ENCODE data around the gene CCL18. TPM values are rescaled to one million over a fixed set of nuclear protein-coding genes. Genes with fewer than 3 reads are reported as not detected.

The CCL18 gene
- total RNA-seq, 1 experiment from 2014 or later: not detected

DNA sequence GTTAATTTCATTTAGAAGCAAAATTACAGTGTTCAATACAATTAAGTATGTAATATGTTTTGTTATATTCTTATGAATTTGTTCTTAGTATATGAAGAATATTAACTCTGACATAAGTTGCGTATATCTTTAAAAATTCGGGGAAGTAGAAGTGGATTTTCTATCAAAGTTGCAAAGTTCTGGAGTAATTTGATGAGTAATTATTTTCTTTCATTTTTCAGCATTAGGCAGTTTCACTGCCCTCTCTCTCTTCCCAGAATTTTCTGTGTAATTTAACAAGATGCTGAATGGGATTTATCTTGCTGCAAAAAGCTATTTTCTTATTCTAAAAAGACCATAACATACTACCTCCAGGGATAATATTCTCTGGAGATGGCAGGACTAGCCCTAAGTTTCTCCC, 8.9 kb upstream of the CCL18 start:
- H3K9me3 ChIP-seq (ENCODE audit: low read depth, low read length, poor library complexity, severe bottlenecking): no peaks in the 10 kb centered on the region
- H3K4me1 ChIP-seq (ENCODE audit: insufficient read depth, low read length, poor library complexity, severe bottlenecking): no peaks in the 10 kb centered on the region
- CTCF ChIA-PET: no interaction called here
- no peaks in the 10 kb centered on the region for H3K27me3 ChIP-seq (replicated peaks; ENCODE audit: insufficient read depth, low read depth, low read length, poor library complexity)
- no peak overlapping the region for H3K4me3 ChIP-seq (ENCODE audit: low read depth, low read length, poor library complexity, severe bottlenecking)
- no peaks in the 10 kb centered on the region for H3K36me3 ChIP-seq (ENCODE audit: insufficient read depth, low read length, poor library complexity, severe bottlenecking)
- intact Hi-C loops (cut with micrococcal nuclease; ENCODE audit: unreplicated experiment): no loop called here
- H3K27ac ChIP-seq (ENCODE audit: low read depth, low read length, poor library complexity, severe bottlenecking): no peak overlapping the region
- POLR2A ChIA-PET (ENCODE audit: low non-redundant PET): no interaction called here
- DNase-seq (ENCODE audit: low spot score): no peak
- TF ChIP-seq, protein P1, sequence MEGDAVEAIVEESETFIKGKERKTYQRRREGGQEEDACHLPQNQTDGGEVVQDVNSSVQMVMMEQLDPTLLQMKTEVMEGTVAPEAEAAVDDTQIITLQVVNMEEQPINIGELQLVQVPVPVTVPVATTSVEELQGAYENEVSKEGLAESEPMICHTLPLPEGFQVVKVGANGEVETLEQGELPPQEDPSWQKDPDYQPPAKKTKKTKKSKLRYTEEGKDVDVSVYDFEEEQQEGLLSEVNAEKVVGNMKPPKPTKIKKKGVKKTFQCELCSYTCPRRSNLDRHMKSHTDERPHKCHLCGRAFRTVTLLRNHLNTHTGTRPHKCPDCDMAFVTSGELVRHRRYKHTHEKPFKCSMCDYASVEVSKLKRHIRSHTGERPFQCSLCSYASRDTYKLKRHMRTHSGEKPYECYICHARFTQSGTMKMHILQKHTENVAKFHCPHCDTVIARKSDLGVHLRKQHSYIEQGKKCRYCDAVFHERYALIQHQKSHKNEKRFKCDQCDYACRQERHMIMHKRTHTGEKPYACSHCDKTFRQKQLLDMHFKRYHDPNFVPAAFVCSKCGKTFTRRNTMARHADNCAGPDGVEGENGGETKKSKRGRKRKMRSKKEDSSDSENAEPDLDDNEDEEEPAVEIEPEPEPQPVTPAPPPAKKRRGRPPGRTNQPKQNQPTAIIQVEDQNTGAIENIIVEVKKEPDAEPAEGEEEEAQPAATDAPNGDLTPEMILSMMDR (conservative IDR thresholded peaks at IDR 0.05; ENCODE audit: low read depth, low read length): no peak
- no TSS peak for BruUV-seq (replicated peaks)

DNA sequence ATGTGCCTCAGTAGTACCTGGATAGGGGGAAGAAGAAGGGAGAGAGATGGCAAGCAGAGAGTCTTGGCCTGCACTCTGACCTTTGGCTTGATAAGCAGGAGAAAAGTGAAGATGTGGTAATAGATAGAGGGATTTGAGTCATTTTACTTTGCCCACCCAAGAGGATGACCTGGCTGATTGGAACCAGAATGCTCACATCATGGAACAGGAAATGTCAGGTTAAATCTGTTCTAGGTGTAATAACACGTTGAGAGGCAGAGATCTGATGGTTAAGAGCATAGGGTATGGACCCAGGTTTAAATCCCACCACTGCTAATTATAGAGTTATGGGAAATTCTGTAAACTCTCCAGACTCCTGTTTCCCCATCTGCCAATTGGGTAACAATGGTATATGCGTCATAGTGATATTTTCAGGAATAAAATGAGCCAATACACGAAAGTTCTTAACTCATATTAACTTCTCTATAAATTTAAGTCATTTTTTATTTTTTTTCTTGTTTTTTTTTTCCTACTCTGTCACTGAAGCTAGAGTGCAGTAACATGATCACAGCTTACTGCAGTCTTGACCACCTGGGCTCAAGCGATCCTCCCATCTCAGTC, 8.1 kb upstream of the CCL18 start:
- POLR2A ChIA-PET (ENCODE audit: low non-redundant PET): no interaction called here
- no peak overlapping the region for H3K4me3 ChIP-seq (ENCODE audit: low read depth, low read length, poor library complexity, severe bottlenecking)
- H3K9me3 ChIP-seq (ENCODE audit: low read depth, low read length, poor library complexity, severe bottlenecking): no peaks in the 10 kb centered on the region
- no peak overlapping the region for H3K27ac ChIP-seq (ENCODE audit: low read depth, low read length, poor library complexity, severe bottlenecking)
- no TSS peak for BruUV-seq (replicated peaks)
- H3K27me3 ChIP-seq (replicated peaks; ENCODE audit: insufficient read depth, low read depth, low read length, poor library complexity): no peaks in the 10 kb centered on the region
- H3K4me1 ChIP-seq (ENCODE audit: insufficient read depth, low read length, poor library complexity, severe bottlenecking): no peaks in the 10 kb centered on the region
- CTCF ChIA-PET: no interaction called here
- intact Hi-C loops (cut with micrococcal nuclease; ENCODE audit: unreplicated experiment): no loop called here
- no peaks in the 10 kb centered on the region for H3K36me3 ChIP-seq (ENCODE audit: insufficient read depth, low read length, poor library complexity, severe bottlenecking)
- no peak for DNase-seq (ENCODE audit: low spot score)
- no peak for TF ChIP-seq EZH2 (IDR thresholded peaks at IDR 0.05; ENCODE audit: borderline replicate concordance, low read depth, low read length, poor library complexity, severe bottlenecking)
- TF ChIP-seq, protein P1 (conservative IDR thresholded peaks at IDR 0.05; ENCODE audit: low read depth, low read length): no peak

DNA sequence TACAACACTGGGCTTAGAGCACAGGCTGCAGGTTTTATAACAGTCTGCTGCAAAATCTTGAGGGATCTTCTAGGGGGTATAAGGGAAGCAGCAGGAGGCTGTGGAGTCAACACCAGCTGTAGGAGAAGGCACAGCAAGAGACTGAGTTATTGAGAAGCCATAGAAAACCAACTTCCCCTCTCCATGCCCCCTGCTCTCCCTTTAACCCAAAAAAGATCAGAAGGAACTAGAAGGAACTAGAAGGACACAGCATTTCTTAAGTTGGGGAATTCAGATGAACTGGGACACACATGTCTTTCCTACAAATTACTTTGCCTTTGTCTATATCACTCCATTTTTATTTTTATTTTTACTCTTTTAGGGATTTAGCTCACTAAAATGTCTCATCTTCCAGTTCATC, 6.2 kb upstream of the CCL18 start:
- H3K36me3 ChIP-seq (ENCODE audit: insufficient read depth, low read length, poor library complexity, severe bottlenecking): no peaks in the 10 kb centered on the region
- TF ChIP-seq, protein P1 (conservative IDR thresholded peaks at IDR 0.05; ENCODE audit: low read depth, low read length): no peak
- TF ChIP-seq EZH2 (IDR thresholded peaks at IDR 0.05; ENCODE audit: borderline replicate concordance, low read depth, low read length, poor library complexity, severe bottlenecking): no peak
- CTCF ChIA-PET: no interaction called here
- H3K27me3 ChIP-seq (replicated peaks; ENCODE audit: insufficient read depth, low read depth, low read length, poor library complexity): no peaks in the 10 kb centered on the region
- BruUV-seq (replicated peaks): no TSS peak
- intact Hi-C loops (cut with micrococcal nuclease; ENCODE audit: unreplicated experiment): no loop called here
- H3K9me3 ChIP-seq (ENCODE audit: low read depth, low read length, poor library complexity, severe bottlenecking): no peaks in the 10 kb centered on the region
- POLR2A ChIA-PET (ENCODE audit: low non-redundant PET): no interaction called here
- no peaks in the 10 kb centered on the region for H3K4me1 ChIP-seq (ENCODE audit: insufficient read depth, low read length, poor library complexity, severe bottlenecking)
- no peak overlapping the region for H3K4me3 ChIP-seq (ENCODE audit: low read depth, low read length, poor library complexity, severe bottlenecking)
- DNase-seq (ENCODE audit: low spot score): no peak
- H3K27ac ChIP-seq (ENCODE audit: low read depth, low read length, poor library complexity, severe bottlenecking): no peak overlapping the region

All from A673 (cell line).